Fibroblast of skin of scalp (primary cell): ENCODE measurements around the gene TMEM236. TPM values are rescaled to one million over a fixed set of nuclear protein-coding genes. Genes with fewer than 3 reads are reported as not detected.
"Not testable (repeated sequence)": the region's sequence is repeated elsewhere in the genome, so short reads cannot be mapped to it uniquely, and the experiment has no call there.

ENCODE experiments used
- DNase-seq: peaks from one replicate; pipeline ENCODE4 v3.0.0-alpha.2; 2013
- polyA plus RNA-seq, 2 experiments: library from polyadenylated mRNA; unstranded; fragments of 120-200 nt; gene quantifications; one replicate each; pipeline ENCODE4 v1.2.1, GENCODE V29; 2013; ENCODE audit not compliant: insufficient read length in 2 of 2

TMEM236 gene, protein sequence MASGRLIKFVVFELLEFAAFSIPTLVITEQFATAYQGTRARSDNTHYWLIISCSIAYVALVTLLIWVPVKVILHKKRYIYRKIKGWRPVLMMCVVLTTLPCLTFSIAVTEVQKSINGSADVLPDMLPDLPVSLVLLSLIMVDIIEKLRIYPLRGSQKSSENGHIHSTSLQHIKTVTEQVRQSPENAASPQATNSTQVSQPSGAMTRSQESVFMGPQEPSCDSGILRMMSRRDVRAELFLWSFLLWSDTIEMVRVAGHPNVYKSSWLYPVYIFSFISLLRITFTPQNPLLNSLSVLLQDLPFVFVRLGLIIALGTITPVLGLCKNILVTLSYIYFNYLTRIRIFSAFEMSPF
- polyA plus RNA-seq (2013, experiment 1 of 2; ENCODE audit: insufficient read length) = 0.04 TPM
- polyA plus RNA-seq (2013, experiment 2 of 2; ENCODE audit: insufficient read length) = 0.04 TPM

DNA sequence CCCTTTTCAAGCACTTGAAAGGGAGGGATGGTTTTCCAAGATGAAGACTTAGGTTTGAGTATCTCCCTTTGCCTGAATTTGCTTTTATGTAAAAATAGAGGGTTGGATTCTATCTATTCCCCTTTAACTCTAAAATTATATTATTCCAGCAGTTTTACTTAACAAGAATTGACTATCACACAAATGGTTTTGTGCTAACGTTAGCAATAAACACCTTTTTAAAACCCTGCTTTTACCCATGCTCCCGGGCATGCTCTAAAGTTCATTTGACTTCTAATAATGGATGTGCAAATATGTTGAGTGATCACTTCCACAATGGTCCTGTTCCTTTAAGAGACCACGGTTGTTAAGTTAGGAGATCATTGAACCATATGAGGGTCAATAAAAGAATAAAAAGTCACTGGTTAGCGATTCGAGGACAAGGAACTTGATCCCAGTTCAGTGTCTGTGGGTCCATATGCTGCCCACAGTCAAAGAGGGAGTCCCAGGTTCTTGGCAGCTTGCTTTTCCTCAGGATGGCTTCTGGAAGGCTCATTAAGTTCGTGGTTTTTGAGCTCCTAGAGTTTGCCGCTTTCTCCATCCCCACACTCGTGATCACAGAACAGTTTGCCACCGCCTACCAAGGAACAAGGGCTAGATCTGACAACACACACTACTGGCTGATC lies at the start of gene TMEM236:
TMEM236 (plus strand) TSS at position 421 of the 665 bp plus-strand sequence; CDS start at position 516, 95 bp downstream.
- DNase-seq = no peak

DNA sequence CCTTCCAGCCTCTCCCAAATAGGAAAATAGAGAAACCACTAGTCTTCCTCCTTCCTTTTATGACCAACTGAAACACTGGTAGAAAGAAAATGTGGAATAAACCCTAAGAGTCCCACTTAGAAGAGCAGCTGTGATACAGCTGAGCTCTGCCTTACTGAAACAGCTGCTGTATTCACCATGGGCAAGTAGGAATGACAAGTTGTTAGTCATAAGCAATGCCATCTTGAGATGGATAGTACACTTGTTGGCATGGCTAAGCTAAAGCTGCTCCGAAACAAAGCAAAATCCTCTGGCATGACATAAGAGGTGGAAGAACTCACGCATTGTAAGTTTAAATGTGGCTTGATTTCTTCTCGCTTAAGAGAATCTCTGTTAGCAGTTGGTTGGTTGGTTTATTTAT lies 48.3 kb upstream of the TMEM236 start:
- DNase-seq = no peak

DNA sequence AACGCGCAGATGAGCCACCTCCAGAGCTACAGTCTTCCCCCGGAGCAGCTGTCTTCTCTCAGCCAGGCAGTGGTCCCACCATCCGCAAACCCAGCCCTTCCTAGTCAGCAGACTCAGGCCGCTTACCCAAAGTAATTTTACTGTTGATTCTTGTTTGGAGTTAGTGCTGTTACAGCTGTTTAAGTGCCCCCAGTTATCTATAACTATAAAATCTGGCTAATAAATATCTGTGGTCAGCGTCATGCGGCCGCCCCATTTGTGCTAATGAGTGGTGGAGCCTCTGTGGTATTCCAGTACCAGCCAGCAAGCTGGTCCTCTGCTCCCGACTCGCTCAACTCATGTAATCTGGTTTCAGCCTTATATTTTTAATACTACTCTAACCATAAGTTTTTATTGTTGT lies 43.2 kb upstream of the TMEM236 start:
- DNase-seq = no peak

DNA sequence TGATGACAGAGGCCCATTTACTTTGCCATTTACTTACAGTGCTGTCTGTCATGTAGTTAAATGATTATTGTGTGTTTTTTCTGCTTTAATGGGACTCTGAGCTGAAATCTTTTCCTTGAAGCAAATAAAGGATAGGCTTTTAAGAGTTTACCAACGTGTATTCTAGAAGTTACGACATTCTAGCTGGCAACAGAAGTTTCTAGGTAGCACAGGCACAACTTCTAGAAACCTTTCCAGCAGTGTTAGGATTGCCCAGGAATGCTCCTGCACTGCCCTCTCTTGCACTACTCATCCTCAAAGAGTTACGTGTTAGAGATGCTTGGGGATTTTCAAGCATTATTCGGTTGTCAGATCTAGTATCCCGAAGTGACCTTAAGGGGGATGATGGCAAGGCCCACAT lies 42.5 kb upstream of the TMEM236 start:
- DNase-seq = no peak

DNA sequence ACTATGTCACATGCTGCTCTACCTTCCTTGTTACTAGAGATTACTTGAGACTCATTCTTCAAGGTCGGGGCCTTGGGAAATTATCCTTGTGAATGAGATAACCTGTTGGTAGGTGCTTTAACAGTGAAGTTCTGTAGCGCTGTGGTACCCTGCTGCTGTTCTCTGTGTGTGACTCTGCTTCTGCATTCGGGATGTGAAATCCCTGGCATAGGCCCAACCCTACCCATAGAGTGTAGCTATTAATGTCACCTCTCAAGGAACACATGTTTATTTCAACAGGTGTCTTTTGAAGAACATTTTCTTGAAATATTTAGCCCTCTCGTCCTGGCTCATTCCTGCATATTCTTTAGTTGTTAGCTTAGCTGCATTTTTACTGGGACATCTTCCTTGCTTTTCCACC lies 41.8 kb upstream of the TMEM236 start:
- no peak for DNase-seq

DNA sequence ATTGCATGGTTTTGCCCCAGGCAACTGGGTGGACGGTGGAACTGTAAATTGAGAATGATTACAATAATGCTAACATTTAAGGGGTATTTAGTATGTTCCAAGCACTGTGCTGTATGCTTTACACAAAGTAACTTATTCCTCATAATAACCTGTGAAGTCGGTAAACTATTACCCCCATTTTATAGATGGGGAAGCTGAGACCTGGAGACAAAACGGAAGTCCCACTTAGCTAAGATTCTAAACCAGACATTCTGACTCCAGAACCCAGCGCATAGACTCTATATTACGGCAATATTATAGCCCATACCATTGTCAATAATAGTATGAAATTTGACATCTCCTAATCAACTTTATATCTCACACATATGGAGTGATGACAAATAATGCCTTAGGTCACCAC lies 39.9 kb upstream of the TMEM236 start:
- DNase-seq = no peak

DNA sequence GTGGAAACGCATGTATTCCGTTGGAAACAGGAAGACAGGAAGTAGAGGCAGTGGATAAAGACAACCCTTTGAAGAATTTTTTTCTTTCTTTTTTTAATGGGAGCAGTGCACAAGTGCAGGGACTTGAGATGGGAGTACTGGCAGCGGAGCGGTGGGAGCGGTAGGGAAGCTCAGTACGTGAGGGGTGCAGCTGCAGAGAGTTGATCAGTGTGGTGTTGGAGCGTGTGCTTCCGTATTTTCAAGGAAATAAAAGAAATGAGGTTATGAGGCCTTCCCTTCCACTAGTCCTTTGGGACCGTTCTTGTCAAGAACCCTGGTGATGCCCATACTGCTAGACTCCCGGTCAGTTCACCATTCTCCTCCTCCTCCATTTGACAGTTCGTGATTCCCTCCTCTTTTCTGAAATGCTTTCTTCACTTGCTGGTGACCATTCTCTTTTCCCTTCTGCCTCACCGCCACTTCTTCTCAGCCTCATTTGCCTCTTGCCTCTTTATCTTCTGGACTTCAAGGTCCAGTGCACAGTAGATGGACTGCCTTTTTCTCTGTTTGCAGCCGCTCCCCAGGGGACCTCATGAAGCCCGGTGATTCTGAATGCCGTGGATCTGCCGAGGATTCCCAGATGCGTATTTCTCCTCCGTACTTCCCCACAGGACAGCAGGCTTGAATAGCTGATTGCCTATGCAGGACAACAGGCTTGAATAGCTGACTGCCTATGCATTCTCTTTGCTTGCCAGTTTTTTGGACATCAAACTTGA lies 39.1 kb upstream of the TMEM236 start:
- peak; percentile 3 for DNase-seq

DNA sequence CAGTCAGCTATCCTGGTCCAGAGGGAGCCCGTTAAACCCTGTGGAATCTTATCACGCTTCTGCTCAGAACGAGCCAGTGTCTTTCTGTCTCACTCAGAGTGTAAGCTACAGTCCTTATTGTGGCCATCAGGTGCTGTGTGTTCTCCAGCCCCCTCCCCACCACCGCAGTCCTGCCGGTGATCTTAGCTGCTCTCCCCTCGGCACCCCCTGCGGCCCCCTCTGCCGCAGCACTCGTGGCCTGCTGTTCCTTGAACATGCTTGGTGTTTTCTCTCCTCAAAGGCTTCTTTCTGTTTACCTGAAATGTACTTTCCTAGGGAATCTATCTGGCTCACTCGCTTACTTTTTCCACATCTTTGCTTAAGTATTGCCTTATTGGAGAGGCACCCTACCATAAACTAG lies 38.2 kb upstream of the TMEM236 start:
- DNase-seq = no peak

DNA sequence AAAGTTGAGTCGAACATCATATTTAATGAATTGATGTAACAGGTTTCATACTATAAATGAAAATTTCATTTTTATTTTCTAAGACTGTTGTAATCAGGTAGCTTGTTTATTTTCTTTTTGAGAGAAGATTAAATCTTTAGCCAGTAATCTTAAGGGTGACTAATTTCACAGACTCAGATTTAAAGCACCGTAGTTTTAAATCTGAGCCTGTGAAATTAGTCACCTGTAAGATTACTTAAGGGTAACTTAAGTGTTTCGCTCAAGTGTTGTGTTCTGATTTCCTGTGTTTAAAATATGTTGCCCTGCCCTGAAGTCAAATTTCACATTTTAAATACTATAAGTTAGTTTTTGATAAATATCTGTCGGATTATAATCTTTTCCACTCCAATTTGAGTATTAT lies 35.8 kb upstream of the TMEM236 start:
- DNase-seq = no peak

DNA sequence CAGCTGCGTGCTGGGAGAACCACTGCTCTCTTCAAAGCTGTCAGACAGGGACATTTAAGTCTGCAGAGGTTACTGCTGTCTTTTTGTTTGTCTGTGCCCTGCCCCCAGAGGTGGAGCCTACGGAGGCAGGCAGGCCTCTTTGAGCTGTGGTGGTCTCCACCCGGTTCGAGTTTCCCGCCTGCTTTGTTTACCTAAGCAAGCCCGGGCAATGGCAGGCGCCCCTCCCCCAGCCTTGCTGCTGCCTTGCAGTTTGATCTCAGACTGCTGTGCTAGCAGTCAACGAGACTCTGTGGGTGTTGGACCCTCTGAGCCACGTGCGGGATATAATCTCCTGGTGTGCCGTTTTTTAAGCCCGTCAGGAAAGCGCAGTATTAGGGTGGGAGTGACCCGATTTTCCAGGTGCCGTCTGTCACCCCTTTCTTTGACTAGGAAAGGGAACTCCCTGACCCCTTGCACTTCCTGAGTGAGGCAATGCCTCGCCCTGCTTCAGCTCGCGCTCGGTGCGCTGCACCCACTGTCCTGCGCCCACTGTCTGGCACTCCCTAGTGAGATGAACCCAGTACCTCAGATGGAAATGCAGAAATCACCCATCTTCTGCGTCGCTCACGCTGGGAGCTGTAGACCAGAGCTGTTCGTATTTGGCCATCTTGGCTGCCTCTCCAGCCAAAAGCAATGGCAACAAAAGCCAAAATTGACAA lies 29.5 kb upstream of the TMEM236 start:
- not testable (repeated sequence) for DNase-seq

DNA sequence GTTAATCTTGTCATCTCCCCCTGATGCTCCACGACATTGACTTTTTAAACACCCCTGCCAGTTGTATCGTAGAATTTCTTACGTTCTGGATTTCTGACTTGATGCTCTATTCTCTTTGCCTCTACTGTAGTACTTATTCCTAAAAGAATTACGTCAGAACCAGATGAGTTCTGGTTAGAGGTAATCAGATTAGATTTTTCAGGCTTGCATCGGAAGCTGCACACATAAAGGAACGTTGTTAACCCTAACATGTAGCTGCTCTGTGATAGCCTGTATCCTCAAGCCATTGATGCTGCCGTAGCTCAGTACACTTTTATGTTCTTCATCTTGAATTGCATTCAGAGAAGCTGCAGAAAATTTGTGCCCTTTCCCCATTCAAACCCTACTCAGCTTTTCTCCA lies 26.3 kb upstream of the TMEM236 start:
- DNase-seq = no peak

DNA sequence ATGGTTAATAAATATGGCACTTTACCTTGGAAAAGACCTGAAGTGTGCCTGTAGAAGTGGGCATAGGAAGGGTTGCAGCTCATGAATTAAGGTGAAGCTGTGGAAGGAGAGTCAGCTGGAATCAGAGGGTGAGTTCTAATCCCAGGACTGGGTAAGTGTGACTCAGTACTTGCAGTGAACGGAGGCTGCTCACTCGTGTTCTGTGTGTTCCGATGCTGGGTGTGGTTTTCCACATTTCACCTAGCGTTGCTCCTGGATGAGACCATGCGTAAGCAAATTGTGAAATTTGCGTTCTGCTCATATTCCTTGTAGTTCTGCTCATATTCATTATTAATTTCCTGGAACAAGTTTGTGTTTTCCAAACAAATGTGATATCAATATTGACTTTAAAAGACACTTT lies 22.4 kb upstream of the TMEM236 start:
- DNase-seq = no peak

DNA sequence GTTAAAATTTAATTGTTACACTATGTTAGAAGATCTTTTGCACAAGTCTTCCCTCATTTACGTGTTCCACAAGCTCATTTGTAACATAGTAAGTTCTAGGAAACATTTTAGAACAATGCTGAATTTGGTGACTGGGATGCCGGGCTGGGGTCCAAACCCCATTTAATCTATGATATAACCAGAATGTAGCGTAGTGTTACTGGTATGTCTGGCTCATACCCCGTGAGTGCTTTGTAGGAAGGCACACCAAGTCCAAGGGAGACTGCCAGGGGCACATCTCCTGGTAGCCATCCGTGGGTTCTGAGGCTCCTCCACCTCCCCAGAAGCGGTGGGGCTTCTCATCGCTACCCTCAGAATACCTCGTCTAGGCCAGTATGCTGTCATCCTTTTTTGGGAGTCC lies 21.3 kb upstream of the TMEM236 start:
- no peak for DNase-seq

DNA sequence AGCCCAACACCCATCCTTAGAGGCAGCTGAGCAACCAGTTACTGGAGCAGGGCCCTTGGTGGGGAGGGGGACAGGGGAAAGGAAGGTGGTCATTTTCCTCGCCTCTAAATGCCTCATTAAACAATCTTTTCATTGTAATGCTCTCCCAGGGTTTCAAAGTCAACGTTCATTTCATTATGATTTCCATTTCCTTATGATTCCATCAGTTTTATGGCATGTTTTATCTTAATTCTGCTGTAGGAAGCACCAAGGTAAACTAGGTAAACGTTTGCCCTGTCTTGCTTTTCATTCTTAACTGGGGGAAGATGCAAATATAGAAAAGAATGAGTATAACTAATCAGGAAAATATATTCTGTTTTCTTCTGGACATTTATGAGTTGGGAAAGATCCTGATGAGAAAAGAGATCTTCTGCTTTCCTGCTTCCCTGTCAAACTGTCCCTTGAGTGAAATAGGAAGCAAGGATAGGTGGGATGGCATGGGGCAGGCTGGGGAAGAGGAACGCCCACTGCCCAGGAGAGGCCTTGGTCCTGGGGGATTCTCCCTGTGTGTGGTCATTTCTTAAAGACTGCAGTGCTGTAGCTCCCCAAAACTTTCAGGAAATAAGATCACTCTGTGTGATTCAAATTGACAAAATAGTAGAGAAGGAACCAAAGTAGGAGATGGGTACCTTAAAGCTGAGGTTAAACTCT lies 20.5 kb upstream of the TMEM236 start:
- DNase-seq = no peak

DNA sequence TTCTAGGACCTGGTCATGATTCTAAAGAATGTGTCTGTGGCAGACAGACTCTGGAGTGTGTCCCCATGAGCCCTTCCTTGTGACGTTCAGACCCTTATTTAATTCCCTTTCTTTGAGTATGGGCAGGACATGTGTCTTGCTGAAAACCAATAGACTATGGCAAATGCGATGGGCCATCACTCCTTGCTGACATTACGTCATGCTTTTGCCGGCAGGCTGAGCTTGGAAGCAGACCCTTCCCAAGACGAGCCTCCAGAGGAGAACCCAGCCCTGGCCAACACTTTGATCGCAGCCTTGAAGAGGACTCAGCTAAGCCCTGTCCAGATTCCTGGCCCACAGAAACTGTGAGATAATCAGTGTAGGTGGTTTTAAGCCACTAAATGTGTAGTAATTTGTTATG lies 18.4 kb upstream of the TMEM236 start:
- DNase-seq = no peak

DNA sequence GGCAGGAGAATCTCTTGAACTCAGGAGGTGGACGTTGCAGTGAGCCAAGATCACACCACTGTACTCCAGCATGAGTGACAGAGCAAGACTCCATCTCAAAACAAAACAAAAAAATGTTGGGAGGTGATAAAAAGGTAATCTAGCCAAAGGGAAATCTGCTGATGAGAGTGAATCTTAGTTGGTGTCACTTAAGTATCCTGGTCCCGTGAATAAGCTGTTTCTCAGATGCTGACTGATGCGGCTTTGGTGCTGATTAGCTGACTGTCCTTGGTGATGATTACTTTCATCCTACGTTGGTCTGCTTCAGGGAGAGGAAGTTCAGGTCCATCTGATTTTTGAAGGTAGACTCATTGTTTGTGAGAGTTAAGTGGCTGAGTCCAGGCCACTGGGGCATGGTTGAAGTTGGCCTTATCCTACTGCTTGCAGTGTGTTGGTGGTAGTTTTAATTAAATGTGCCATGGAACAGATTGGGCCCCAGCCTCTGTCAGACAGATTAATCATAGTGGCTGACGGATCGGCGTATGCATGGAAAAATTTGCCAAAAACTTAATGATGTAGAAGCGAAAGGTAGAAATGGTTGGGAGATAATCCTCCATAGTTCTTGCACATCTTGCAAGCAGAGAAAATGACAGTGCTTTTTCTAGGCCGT lies 17.4 kb upstream of the TMEM236 start:
- no peak for DNase-seq

DNA sequence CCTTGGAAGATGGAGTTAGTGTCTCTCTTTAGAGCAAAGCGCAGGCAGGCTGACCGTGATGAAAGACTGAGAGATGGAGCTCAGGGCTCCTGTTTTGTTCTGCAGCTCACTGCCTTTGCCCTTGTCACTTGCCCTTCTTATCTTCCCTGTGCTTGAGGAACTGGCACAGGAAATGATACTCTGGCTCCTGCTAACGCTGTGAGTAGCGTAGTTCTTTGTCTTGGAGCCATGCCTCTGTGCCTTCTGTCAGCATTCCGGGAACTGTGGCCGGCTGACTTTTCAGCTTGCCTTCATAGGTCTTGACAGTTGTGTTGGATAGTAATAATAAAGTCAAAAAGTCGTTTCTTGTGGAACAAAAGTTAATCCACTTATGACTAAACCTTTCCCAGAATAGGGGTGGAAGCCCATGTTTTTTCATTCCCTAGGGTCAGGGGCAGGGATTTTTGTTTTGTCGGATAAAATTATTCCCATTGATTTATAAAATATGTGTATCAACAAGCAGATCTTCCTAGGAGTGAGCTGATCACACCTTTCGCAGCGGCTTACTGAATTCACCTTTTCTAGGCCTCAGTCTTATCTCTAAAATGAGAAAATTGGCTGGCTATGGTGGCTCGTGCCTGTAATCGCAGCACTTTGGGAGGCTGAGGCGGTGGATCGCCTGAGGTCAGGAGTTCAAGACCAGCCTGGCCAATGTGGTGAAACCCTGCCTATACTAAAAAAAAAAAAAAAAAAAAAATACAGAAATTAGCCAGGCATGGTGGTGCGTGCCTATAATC lies 16.6 kb upstream of the TMEM236 start:
- DNase-seq = no peak

DNA sequence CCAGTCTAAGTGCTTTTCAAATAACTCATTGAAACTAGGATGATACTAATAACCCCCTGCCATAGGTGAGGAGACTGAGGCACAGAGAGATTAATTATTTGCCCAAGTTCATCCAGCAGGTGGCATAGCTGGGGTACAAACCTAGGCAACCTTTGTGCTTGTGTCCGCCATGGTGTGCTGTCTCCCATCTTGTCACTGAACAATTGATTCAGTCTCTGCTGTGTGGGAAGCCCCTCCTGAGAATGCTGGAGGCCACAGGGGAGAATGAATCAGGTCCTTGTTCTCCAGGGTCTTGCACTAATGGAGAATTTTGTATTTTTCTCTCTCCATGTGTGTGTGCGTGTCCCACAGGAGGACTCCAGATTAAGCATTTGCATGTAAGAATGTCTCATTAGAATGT lies 15.8 kb upstream of the TMEM236 start:
- DNase-seq = no peak

DNA sequence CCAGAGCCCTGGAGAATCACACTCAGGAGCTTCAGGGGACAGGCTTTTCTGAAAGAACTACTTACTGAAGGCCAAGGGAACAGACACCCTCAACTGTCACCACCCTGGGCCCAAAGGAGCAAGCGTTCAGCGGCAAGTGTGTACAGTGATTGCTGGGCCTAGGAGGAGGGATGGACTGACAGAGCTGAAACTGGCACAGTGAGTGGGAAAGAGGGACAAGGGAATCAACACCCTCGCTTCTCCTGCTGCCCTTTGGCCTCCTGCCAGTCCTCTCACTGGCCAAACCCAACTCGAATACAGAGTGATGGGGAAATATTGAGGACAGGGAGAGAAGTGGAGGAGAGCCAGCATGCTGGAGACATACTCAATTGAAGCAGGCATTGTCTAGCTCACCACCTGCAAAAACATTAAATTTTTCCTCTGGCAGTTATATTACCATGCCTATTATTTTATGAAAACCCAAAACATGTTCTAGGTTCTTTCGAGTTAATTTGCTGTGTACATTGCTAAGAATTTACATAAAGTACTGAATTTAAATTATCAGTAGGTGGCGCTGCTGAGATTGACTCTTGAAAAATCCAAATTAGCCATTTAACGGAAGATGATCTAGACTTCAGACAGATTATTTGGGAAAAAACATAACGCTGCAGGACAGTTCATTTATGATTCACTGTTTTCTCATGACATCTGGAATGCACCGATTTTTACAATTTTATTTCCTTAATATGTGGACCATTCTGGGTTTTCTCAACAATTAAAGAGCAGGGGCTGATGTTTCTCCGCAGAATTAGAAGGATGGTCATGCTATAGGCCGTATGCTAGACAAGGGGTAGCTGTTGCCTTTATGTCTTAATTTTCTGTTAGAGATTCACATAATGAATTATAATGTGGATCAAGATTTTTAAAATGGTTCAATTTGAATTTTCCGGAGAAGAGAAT lies 14.7 kb upstream of the TMEM236 start:
- peak; percentile 49 for DNase-seq

DNA sequence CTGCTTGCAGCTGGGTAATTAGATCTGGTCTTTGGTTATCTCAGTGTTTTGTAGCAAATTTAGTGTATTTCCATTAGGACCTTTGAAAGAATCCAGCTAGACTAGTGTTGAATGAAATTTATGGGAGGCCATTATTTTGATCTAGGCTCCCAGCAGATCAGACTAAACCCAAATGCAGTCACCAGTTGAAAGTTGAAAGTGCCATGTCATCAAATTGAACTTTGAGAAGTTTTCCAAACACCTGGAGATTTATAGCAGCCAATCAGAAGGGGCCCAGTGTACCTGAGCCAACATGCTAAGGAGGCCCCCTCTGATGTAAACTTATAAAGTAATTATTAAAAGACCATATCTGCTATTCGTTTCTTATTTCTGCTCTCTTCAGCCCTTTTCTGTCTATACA lies 11.3 kb upstream of the TMEM236 start:
- DNase-seq = no peak
